22Rv1 (cell line): ENCODE data around the gene DYNC1LI2.

Experiments
- CTCF ChIP-seq: fragments of 450-650 bp; IDR thresholded peaks from 2 replicates; pipeline ENCODE4 v1.5.1; 2017; ENCODE audit warnings: mild to moderate bottlenecking
- ZFX ChIP-seq: fragments of 450-650 bp; IDR thresholded peaks from 2 replicates; pipeline ENCODE4 v1.6.1; 2017; ENCODE audit warnings: antibody characterized with exemption, borderline replicate concordance

- TF ChIP-seq CTCF = no peak
- no peak for TF ChIP-seq ZFX
Measured at GRCh38 chr16:66741950-66742808, 9.2 kb downstream of the DYNC1LI2 start.
